GM23248 (cell line): ENCODE data around the gene NACC2. TPM values are rescaled to one million over a fixed set of nuclear protein-coding genes. Genes with fewer than 3 reads are reported as not detected.

Experiments used
- DNase-seq: peaks from one replicate; pipeline ENCODE4 v3.0.0-alpha.2; 2015
- H2AFZ ChIP-seq: fragments of 200-600 bp; sonication (generic); 2 replicates; pipeline ENCODE4 v1.6.1; 2016; ENCODE audit warnings: antibody characterized with exemption
- H3F3A ChIP-seq: fragments of 200-600 bp; sonication (generic); 2 replicates; pipeline ENCODE4 v1.6.1; 2016; ENCODE audit warnings: mild to moderate bottlenecking, antibody characterized with exemption, mixed run types; ENCODE audit not compliant: insufficient read depth
- H3K27ac ChIP-seq: fragments of 200-600 bp; sonication (generic); 2 replicates; pipeline ENCODE4 v1.5.1; 2016; ENCODE audit warnings: mild to moderate bottlenecking
- H3K27me3 ChIP-seq: fragments of 200-600 bp; sonication (generic); replicated peaks from 2 replicates; pipeline ENCODE4 v1.6.1; 2016; ENCODE audit warnings: mild to moderate bottlenecking; ENCODE audit not compliant: insufficient read depth
- H3K36me3 ChIP-seq: fragments of 200-600 bp; sonication (generic); 2 replicates; pipeline ENCODE4 v1.6.1; 2016; ENCODE audit warnings: low read depth, mild to moderate bottlenecking
- H3K4me1 ChIP-seq: fragments of 200-600 bp; sonication (generic); 2 replicates; pipeline ENCODE4 v1.6.1; 2016; ENCODE audit warnings: mild to moderate bottlenecking; ENCODE audit not compliant: insufficient read depth
- H3K4me2 ChIP-seq: fragments of 200-600 bp; sonication (generic); one replicate; pipeline ENCODE4 v1.6.1; 2016; ENCODE audit warnings: mild to moderate bottlenecking; ENCODE audit not compliant: unreplicated experiment
- H3K4me3 ChIP-seq: fragments of 200-600 bp; sonication (generic); 2 replicates; pipeline ENCODE4 v1.5.1; 2016; ENCODE audit warnings: mild to moderate bottlenecking
- H3K79me2 ChIP-seq: fragments of 200-600 bp; sonication (generic); 2 replicates; pipeline ENCODE4 v1.6.1; 2016; ENCODE audit warnings: mild to moderate bottlenecking; ENCODE audit not compliant: insufficient read depth
- H3K9ac ChIP-seq: fragments of 200-600 bp; sonication (generic); 2 replicates; pipeline ENCODE4 v1.6.1; 2016; ENCODE audit warnings: mild to moderate bottlenecking
- H3K9me2 ChIP-seq: fragments of 200-600 bp; sonication (generic); 2 replicates; pipeline ENCODE4 v1.6.1; 2016; ENCODE audit warnings: mixed run types, mild to moderate bottlenecking, moderate library complexity; ENCODE audit not compliant: insufficient read depth
- H3K9me3 ChIP-seq: fragments of 200-600 bp; sonication (generic); one replicate; pipeline ENCODE4 v1.6.1; 2017; ENCODE audit warnings: low read depth
- H4K20me1 ChIP-seq: fragments of 200-600 bp; sonication (generic); 2 replicates; pipeline ENCODE4 v1.6.0; 2016; ENCODE audit not compliant: insufficient read depth
- EZH2 ChIP-seq: fragments of 200-600 bp; sonication (generic); IDR thresholded peaks from 2 replicates; pipeline ENCODE4 v1.6.1; 2018; ENCODE audit warnings: antibody characterized with exemption, mild to moderate bottlenecking; ENCODE audit not compliant: insufficient read depth, poor library complexity, severe bottlenecking
- EZH2phosphoT487 ChIP-seq: fragments of 200-600 bp; sonication (generic); IDR thresholded peaks from 2 replicates; pipeline ENCODE4 v1.6.1; 2018; ENCODE audit warnings: antibody characterized with exemption, moderate library complexity, mild to moderate bottlenecking, low read depth; ENCODE audit not compliant: insufficient read depth
- WGBS, 2 experiments: methylation state at CpG; one replicate each; pipeline ENCODE4 v1.1.6; 2015 to 2017; ENCODE audit warnings: low lambda C conversion rate in 2 of 2, low coverage in 1 of 2; ENCODE audit errors: missing lambda C conversion rate in 2 of 2; 5-methylcytosine and 5-hydroxymethylcytosine counted together
- in situ Hi-C: fragments of 300-500 bp; cut with MboI; formaldehyde crosslinking; loops from 2 replicates; pipeline ENCODE4 v1.15.0; 2020
- polyA plus RNA-seq: library from polyadenylated mRNA; unstranded; fragments of >200 nt; fragmentation: Nextera tagmentation; extraction: Ambion mirVana; gene quantifications from 2 replicates; pipeline ENCODE4 v1.2.1, GENCODE V29; 2016
- total RNA-seq: library from RNA; depleted of rRNA; stranded (reverse); fragments of >200 nt; shearing (Covaris generic); gene quantifications from 2 replicates; pipeline ENCODE4 v1.2.3, GENCODE V29; 2014

The NACC2 gene
- total and polyA plus RNA-seq, 2 experiments from 2014 or later, result 5.3 to 30.7 TPM

GRCh38 chr9:136142859-136143214 lies 47.7 kb upstream of the NACC2 start:
- H3K4me3 ChIP-seq, result no peak overlapping the region
- H3K27me3 ChIP-seq, result peaks cover 18% of the 10 kb centered on the region
- TF ChIP-seq EZH2phosphoT487 (no peak), EZH2 (no peak)
- DNase-seq, result no peak
- no peak overlapping the region for H2AFZ ChIP-seq
- H3K9ac ChIP-seq, result no peak overlapping the region
- in situ Hi-C loops, result no loop called here
- no peaks in the 10 kb centered on the region for H3K9me3 ChIP-seq
- H3K4me1 ChIP-seq, result no peaks in the 10 kb centered on the region
- H3K27ac ChIP-seq, result no peak overlapping the region
- H4K20me1 ChIP-seq, result no peaks in the 10 kb centered on the region
- WGBS, 2 experiments, result 8 to 11% methylated on average over 12 to 13 of the region's 13 CpGs
- H3F3A ChIP-seq, result no peaks in the 10 kb centered on the region
- H3K36me3 ChIP-seq, result no peaks in the 10 kb centered on the region
- no peaks in the 10 kb centered on the region for H3K9me2 ChIP-seq
- H3K79me2 ChIP-seq, result no peaks in the 10 kb centered on the region
- no peak overlapping the region for H3K4me2 ChIP-seq

GRCh38 chr9:136142414-136142796 lies 47.3 kb upstream of the NACC2 start:
- TF ChIP-seq EZH2phosphoT487, result no peak
- TF ChIP-seq EZH2, result no peak
- H3K9ac ChIP-seq, result no peak overlapping the region
- H3K4me2 ChIP-seq, result no peak overlapping the region
- H3K79me2 ChIP-seq, result no peaks in the 10 kb centered on the region
- no peak overlapping the region for H3K4me3 ChIP-seq
- H2AFZ ChIP-seq, result no peak overlapping the region
- H3K27ac ChIP-seq, result no peak overlapping the region
- in situ Hi-C loops, result no loop called here
- DNase-seq, result no peak
- H3K4me1 ChIP-seq, result no peaks in the 10 kb centered on the region
- H3K36me3 ChIP-seq, result no peaks in the 10 kb centered on the region
- H3K9me2 ChIP-seq, result no peaks in the 10 kb centered on the region
- H3K27me3 ChIP-seq, result peaks cover 20% of the 10 kb centered on the region
- H3F3A ChIP-seq, result no peaks in the 10 kb centered on the region
- no peaks in the 10 kb centered on the region for H4K20me1 ChIP-seq
- no peaks in the 10 kb centered on the region for H3K9me3 ChIP-seq
- WGBS, 2 experiments, result 36 to 63% methylated on average over 2 to 6 of the region's 6 CpGs

GRCh38 chr9:136141682-136142413 lies 46.8 kb upstream of the NACC2 start:
- Histone ChIP-seq H3K4me1 (no peaks in the 10 kb centered on the region), H3K36me3 (no peaks in the 10 kb centered on the region), H4K20me1 (no peaks in the 10 kb centered on the region), H3K79me2 (no peaks in the 10 kb centered on the region), H3K27me3 (peaks cover 25% of the 10 kb centered on the region), H3K4me2 (no peak overlapping the region), H3K27ac (no peak overlapping the region), H3K9me3 (no peaks in the 10 kb centered on the region), H3K9ac (no peak overlapping the region), H3F3A (no peaks in the 10 kb centered on the region), H2AFZ (no peak overlapping the region), H3K9me2 (no peaks in the 10 kb centered on the region), H3K4me3 (no peak overlapping the region)
- no peak for DNase-seq
- TF ChIP-seq EZH2, result no peak
- no peak for TF ChIP-seq EZH2phosphoT487
- in situ Hi-C loops, result no loop called here
- 52 to 65% methylated on average over 13 to 19 of the region's 19 CpGs for WGBS, 2 experiments

GRCh38 chr9:136140966-136141365 lies 45.9 kb upstream of the NACC2 start:
- H3K4me1 ChIP-seq, result no peaks in the 10 kb centered on the region
- peaks cover 25% of the 10 kb centered on the region for H3K27me3 ChIP-seq
- no peak overlapping the region for H3K27ac ChIP-seq
- H3F3A ChIP-seq, result no peaks in the 10 kb centered on the region
- WGBS, 2 experiments, result 72 to 77% methylated on average over 10 to 14 of the region's 14 CpGs
- no peak for TF ChIP-seq EZH2phosphoT487
- no peak overlapping the region for H2AFZ ChIP-seq
- H3K9me2 ChIP-seq, result no peaks in the 10 kb centered on the region
- H3K4me2 ChIP-seq, result no peak overlapping the region
- in situ Hi-C loops, result no loop called here
- H3K4me3 ChIP-seq, result no peak overlapping the region
- H4K20me1 ChIP-seq, result no peaks in the 10 kb centered on the region
- no peaks in the 10 kb centered on the region for H3K36me3 ChIP-seq
- H3K79me2 ChIP-seq, result no peaks in the 10 kb centered on the region
- no peak overlapping the region for H3K9ac ChIP-seq
- no peaks in the 10 kb centered on the region for H3K9me3 ChIP-seq
- no peak for DNase-seq
